Neuronal stem cell (in vitro differentiated cells): ENCODE measurements around the gene TTC23.

ENCODE experiments used
- DNase-seq: peaks from one replicate; pipeline ENCODE4 v3.0.0-alpha.2; 2013; ENCODE audit warnings: low spot score
- H2AFZ ChIP-seq: one replicate; pipeline ENCODE4 v1.6.1; 2013; ENCODE audit warnings: mild to moderate bottlenecking, low read length, inconsistent platforms
- H2AK5ac ChIP-seq: 2 replicates; pipeline ENCODE4 v1.6.1; 2013; ENCODE audit warnings: low read depth, mild to moderate bottlenecking, inconsistent platforms, low read length, moderate library complexity, mixed read lengths
- H2BK120ac ChIP-seq: 2 replicates; pipeline ENCODE4 v1.6.1; 2013; ENCODE audit warnings: low read depth, mild to moderate bottlenecking, inconsistent platforms, low read length, moderate library complexity, mixed read lengths
- H2BK12ac ChIP-seq: one replicate; pipeline ENCODE4 v1.6.1; 2013; ENCODE audit warnings: low read length, inconsistent platforms
- H2BK15ac ChIP-seq: 2 replicates; pipeline ENCODE4 v1.6.1; 2013; ENCODE audit warnings: mild to moderate bottlenecking, low read length, inconsistent platforms, mixed read lengths
- H2BK5ac ChIP-seq: one replicate; pipeline ENCODE4 v1.6.1; 2013; ENCODE audit warnings: inconsistent platforms, mild to moderate bottlenecking, low read length, moderate library complexity
- H3K14ac ChIP-seq: one replicate; pipeline ENCODE4 v1.6.1; 2013; ENCODE audit warnings: low read length, inconsistent platforms
- H3K18ac ChIP-seq: 2 replicates; pipeline ENCODE4 v1.6.1; 2013; ENCODE audit warnings: low read length, inconsistent platforms
- H3K23ac ChIP-seq: 2 replicates; pipeline ENCODE4 v1.6.1; 2013; ENCODE audit warnings: low read depth, mild to moderate bottlenecking, mixed read lengths, low read length, inconsistent platforms; ENCODE audit not compliant: poor library complexity
- H3K27ac ChIP-seq: replicated peaks from 3 replicates; pipeline ENCODE4 v1.5.1; 2013; ENCODE audit warnings: low read length, inconsistent platforms
- H3K27me3 ChIP-seq, 3 experiments: 2 replicates each; pipeline ENCODE4 v1.6.1; 2013; ENCODE audit warnings: low read length in 3 of 3, mild to moderate bottlenecking in 2 of 3, inconsistent platforms in 1 of 3, low read depth in 1 of 3, mixed read lengths in 1 of 3, moderate library complexity in 1 of 3; ENCODE audit not compliant: control insufficient read depth in 3 of 3, insufficient read depth in 3 of 3
- H3K36me3 ChIP-seq, 2 donors: replicated peaks in 1 of 2; 2 replicates each; pipeline ENCODE4 v1.6.1; 2013; ENCODE audit warnings: low read length in 2 of 2; ENCODE audit not compliant: control insufficient read depth in 2 of 2, insufficient read depth in 2 of 2
- H3K4ac ChIP-seq: 2 replicates; pipeline ENCODE4 v1.6.1; 2013; ENCODE audit warnings: inconsistent platforms, mild to moderate bottlenecking, low read length, moderate library complexity
- H3K4me1 ChIP-seq, 2 donors: 1 replicate in 1 of 2; 2 replicates in 1 of 2; pipeline ENCODE4 v1.6.1; 2013; ENCODE audit warnings: low read length in 2 of 2, low read depth in 1 of 2; ENCODE audit not compliant: control insufficient read depth in 2 of 2, insufficient read depth in 1 of 2
- H3K4me2 ChIP-seq: one replicate; pipeline ENCODE4 v1.6.1; 2013; ENCODE audit warnings: mild to moderate bottlenecking, low read length, inconsistent platforms; ENCODE audit not compliant: insufficient read depth, poor library complexity, severe bottlenecking
- H3K4me3 ChIP-seq, 2 donors: 2 replicates each; pipeline ENCODE4 v1.5.1; 2013; ENCODE audit warnings: low read length in 2 of 2, mild to moderate bottlenecking in 2 of 2, inconsistent platforms in 1 of 2, moderate library complexity in 1 of 2
- H3K79me1 ChIP-seq: one replicate; pipeline ENCODE4 v1.6.1; 2013; ENCODE audit warnings: low read depth, mild to moderate bottlenecking, inconsistent platforms, low read length, moderate library complexity
- H3K9ac ChIP-seq: one replicate; pipeline ENCODE4 v1.6.1; 2013; ENCODE audit warnings: mild to moderate bottlenecking, low read depth, low read length, inconsistent platforms; ENCODE audit not compliant: poor library complexity
- H3K9me3 ChIP-seq, 2 donors: replicated peaks in 1 of 2; 2 replicates each; pipeline versions ENCODE3 to v1.6.1; 2013; ENCODE audit warnings: low read length in 2 of 2, mild to moderate bottlenecking in 2 of 2, inconsistent platforms in 1 of 2, low read depth in 1 of 2, mixed read lengths in 1 of 2, moderate library complexity in 1 of 2; ENCODE audit not compliant: control insufficient read depth in 2 of 2, insufficient read depth in 1 of 2
- H4K8ac ChIP-seq: one replicate; pipeline ENCODE4 v1.6.1; 2013; ENCODE audit warnings: low read depth, mild to moderate bottlenecking, inconsistent platforms, low read length, moderate library complexity
- H4K91ac ChIP-seq: one replicate; pipeline ENCODE4 v1.6.1; 2013; ENCODE audit warnings: low read length, low read depth, mild to moderate bottlenecking, inconsistent platforms; ENCODE audit not compliant: poor library complexity
- WGBS, 2 donors: extraction: QIAGEN DNeasy Blood & Tissue Kit; methylation state at CpG; one replicate each; pipeline ENCODE4 v1.1.7; 2013; ENCODE audit warnings: missing lambda C conversion rate in 2 of 2, mixed read lengths in 1 of 2; ENCODE audit not compliant: insufficient read length in 2 of 2, insufficient replicate concordance in 1 of 2; ENCODE audit errors: extremely low coverage in 2 of 2; 5-methylcytosine and 5-hydroxymethylcytosine counted together

TTC23 gene

DNA sequence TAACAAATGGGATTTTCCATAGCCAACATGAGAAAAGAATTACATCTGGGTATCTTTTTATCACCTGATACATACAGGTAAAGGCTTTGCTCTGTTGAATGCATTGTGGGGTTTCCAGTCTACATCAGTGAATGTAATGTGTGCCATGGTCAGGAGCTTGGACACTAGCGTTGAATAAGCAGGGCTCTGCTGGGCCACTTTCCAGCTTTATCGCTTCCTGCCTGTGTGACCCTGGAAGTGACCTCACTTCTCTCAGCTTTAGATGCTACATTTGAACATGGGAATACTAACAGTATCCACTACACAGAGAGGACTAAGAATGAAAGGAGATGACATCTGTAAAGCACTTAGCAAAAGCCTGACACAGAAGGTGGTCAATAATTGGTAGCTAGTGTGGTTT lies 40.1 kb downstream of the TTC23 start:
- Histone ChIP-seq H3K4me2 (no peak overlapping the region), H3K27ac (no peak overlapping the region), H3K36me3 (peaks cover 0 to 10% of the 10 kb centered on the region in 2 donors), H2BK120ac (no peak overlapping the region), H3K4me1 (no peaks in the 10 kb centered on the region), H3K9ac (no peak overlapping the region), H3K9me3 (peaks cover 0 to 7% of the 10 kb centered on the region in 2 donors), H3K27me3 (no peaks in the 10 kb centered on the region), H3K4ac (no peak overlapping the region), H2BK5ac (no peak overlapping the region), H4K91ac (no peak overlapping the region), H2AK5ac (no peak overlapping the region), H3K18ac (no peak overlapping the region), H2BK15ac (no peak overlapping the region), H3K23ac (no peak overlapping the region), H2AFZ (no peak overlapping the region), H2BK12ac (no peak overlapping the region), H4K8ac (no peak overlapping the region), H3K14ac (no peak overlapping the region), H3K79me1 (no peaks in the 10 kb centered on the region), H3K4me3 (no peak overlapping the region)
- DNase-seq, result no peak
- WGBS, 2 donors, result no CpG with 5 or more reads among the region's 2 CpGs

DNA sequence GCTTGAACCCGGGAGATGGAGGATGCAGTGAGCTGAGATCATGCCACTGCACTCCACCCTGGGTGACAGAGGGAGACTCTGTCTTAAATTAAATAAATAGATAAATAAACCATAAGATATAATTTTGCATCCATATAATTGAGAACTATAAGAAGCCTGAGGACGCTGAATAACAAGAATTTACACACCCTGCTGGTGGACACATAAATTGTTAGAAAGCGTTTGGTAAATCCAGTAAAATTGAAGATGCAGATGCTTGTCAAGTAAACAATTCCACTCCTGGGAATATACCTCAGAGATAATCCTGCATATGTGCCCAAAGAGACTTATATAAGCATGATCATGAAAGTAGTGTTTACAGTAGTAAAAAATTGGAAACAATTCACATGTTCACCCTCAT lies 41.7 kb downstream of the TTC23 start:
- no peak overlapping the region for H3K23ac ChIP-seq
- peaks cover 0 to 10% of the 10 kb centered on the region in 2 donors for H3K36me3 ChIP-seq
- no peak overlapping the region for H3K14ac ChIP-seq
- no peak overlapping the region for H4K8ac ChIP-seq
- no peak overlapping the region for H2BK5ac ChIP-seq
- H3K79me1 ChIP-seq, result no peaks in the 10 kb centered on the region
- peaks cover 0 to 7% of the 10 kb centered on the region in 2 donors for H3K9me3 ChIP-seq
- no peak for DNase-seq
- no peak overlapping the region for H3K4ac ChIP-seq
- no peak overlapping the region for H2BK12ac ChIP-seq
- H3K27me3 ChIP-seq, result no peaks in the 10 kb centered on the region
- H2AK5ac ChIP-seq, result no peak overlapping the region
- H3K4me2 ChIP-seq, result no peak overlapping the region
- H3K9ac ChIP-seq, result no peak overlapping the region
- H2BK120ac ChIP-seq, result no peak overlapping the region
- H3K18ac ChIP-seq, result no peak overlapping the region
- no CpG with 5 or more reads among the region's 3 CpGs for WGBS, 2 donors
- H3K4me1 ChIP-seq, result no peaks in the 10 kb centered on the region
- no peak overlapping the region for H2BK15ac ChIP-seq
- H4K91ac ChIP-seq, result no peak overlapping the region
- no peak overlapping the region for H3K4me3 ChIP-seq
- H2AFZ ChIP-seq, result no peak overlapping the region
- no peak overlapping the region for H3K27ac ChIP-seq

DNA sequence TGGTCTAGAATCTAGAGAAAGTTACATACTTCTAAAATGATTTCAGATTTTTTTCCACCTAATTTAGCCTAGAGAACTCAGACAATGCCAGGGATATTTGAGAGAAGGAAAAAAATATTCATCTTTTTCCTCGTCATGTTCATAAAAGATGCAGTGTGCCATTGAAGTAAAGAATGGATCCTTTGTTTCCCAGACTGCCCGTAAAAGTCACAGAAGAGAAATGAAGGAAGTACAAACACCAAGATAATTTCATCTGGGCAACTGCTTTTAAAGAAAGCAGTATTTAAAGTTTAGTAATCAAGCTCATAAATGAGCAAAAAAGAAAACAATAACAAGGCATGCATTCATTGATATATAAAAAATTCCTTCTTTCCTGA lies 47.2 kb downstream of the TTC23 start:
- H3K4me1 ChIP-seq, result no peaks in the 10 kb centered on the region
- no peak overlapping the region for H3K4ac ChIP-seq
- no peak overlapping the region for H2AFZ ChIP-seq
- H2BK12ac ChIP-seq, result no peak overlapping the region
- no peak overlapping the region for H2AK5ac ChIP-seq
- no peak overlapping the region for H3K14ac ChIP-seq
- H3K9me3 ChIP-seq, result peaks cover 0 to 7% of the 10 kb centered on the region in 2 donors
- H3K36me3 ChIP-seq, result peaks cover 3 to 26% of the 10 kb centered on the region in 2 donors
- H2BK15ac ChIP-seq, result no peak overlapping the region
- H3K27me3 ChIP-seq, result no peaks in the 10 kb centered on the region
- H3K79me1 ChIP-seq, result no peaks in the 10 kb centered on the region
- no peak overlapping the region for H4K91ac ChIP-seq
- no peak overlapping the region for H3K27ac ChIP-seq
- H2BK120ac ChIP-seq, result no peak overlapping the region
- no peak overlapping the region for H3K4me3 ChIP-seq
- H2BK5ac ChIP-seq, result no peak overlapping the region
- no peak overlapping the region for H3K18ac ChIP-seq
- no peak overlapping the region for H3K4me2 ChIP-seq
- DNase-seq, result no peak
- H4K8ac ChIP-seq, result no peak overlapping the region
- no CpG with 5 or more reads among the region's 2 CpGs for WGBS, 2 donors
- H3K23ac ChIP-seq, result no peak overlapping the region
- H3K9ac ChIP-seq, result no peak overlapping the region

DNA sequence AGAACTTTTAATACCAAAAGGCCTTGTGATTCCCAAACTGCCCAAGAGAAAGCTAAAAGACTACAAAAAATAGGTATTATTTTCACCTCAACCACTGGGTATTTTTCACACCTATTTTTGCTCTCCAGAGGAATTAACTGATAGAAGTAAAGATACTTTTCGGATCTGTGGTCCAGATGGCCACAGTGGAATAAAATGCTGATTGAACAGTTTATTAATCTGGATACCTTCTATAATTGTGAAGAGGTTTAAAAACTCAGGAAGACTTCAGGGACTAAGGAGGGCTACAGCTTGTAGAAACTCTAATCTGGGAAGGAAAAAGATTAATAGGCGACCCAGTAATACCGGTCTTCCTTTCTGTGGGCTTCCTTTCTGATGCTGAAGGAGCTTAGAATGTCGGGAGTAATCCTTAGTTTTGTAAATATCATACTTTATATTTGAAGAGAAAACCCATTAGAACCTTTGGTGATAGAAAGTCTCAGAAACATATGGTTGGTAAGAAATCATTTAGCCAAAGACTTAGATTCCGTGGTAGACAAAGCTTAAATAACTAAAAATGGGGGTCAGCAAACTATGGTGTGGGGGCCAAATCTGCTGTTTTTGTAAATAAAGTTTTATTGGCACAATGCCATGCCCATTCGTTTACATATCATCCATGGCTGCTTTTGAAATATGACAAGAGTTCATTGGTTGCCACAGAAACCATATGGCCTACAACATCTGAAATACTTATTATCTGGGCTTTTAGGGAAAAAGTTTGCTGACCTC lies 47.8 kb downstream of the TTC23 start:
- Histone ChIP-seq H3K4ac (no peak overlapping the region), H2BK5ac (no peak overlapping the region), H2AFZ (no peak overlapping the region), H3K23ac (no peak overlapping the region), H4K8ac (no peak overlapping the region), H2BK120ac (no peak overlapping the region), H3K9ac (no peak overlapping the region), H3K18ac (no peak overlapping the region), H3K9me3 (peaks cover 0 to 7% of the 10 kb centered on the region in 2 donors), H2BK15ac (no peak overlapping the region), H2BK12ac (no peak overlapping the region), H4K91ac (no peak overlapping the region), H3K27ac (no peak overlapping the region), H3K36me3 (peaks cover 5 to 29% of the 10 kb centered on the region in 2 donors), H3K4me2 (no peak overlapping the region), H3K14ac (no peak overlapping the region), H3K79me1 (no peaks in the 10 kb centered on the region), H3K27me3 (no peaks in the 10 kb centered on the region), H3K4me1 (no peaks in the 10 kb centered on the region), H2AK5ac (no peak overlapping the region), H3K4me3 (no peak overlapping the region)
- WGBS, 2 donors, result no CpG with 5 or more reads among the region's 6 CpGs
- no peak for DNase-seq
